LNCAP (cell line): ENCODE results near the gene ATP1B1.

Experiments
- CTCF ChIP-seq: fragments of 450-650 bp; IDR thresholded peaks from 2 replicates; pipeline ENCODE4 v1.5.1; 2017; ENCODE audit warnings: mild to moderate bottlenecking

The ATP1B1 gene

GRCh38 chr1:169129109-169129784 lies 22.8 kb downstream of the ATP1B1 start:
- no peak for TF ChIP-seq CTCF

- TF ChIP-seq CTCF, result no peak
Observed at GRCh38 chr1:169130683-169131082, 24.2 kb downstream of the ATP1B1 start.

GRCh38 chr1:169132512-169133227 lies 26.2 kb downstream of the ATP1B1 start:
- TF ChIP-seq CTCF, result no peak

- no peak for TF ChIP-seq CTCF
Observed at GRCh38 chr1:169133228-169133576, 26.7 kb downstream of the ATP1B1 start.

- peak; percentile 43 for TF ChIP-seq CTCF
Observed at GRCh38 chr1:169133801-169134502, 27.5 kb downstream of the ATP1B1 start.

GRCh38 chr1:169137357-169137756 lies 30.9 kb downstream of the ATP1B1 start:
- TF ChIP-seq CTCF, result no peak

GRCh38 chr1:169138866-169139670 lies 32.6 kb downstream of the ATP1B1 start:
- no peak for TF ChIP-seq CTCF
